Measurements from ENCODE around the gene MTX1.
"Not testable (repeated sequence)": the region's sequence is repeated elsewhere in the genome, so short reads cannot be mapped to it uniquely, and the experiment has no call there.

Gene MTX1

GRCh38 chr1:155208541-155209311 lies at the start of gene MTX1:
Gene MTX1 (plus strand): TSS chr1:155208695. CDS start chr1:155208805, 110 bp downstream.
- peak; percentile 90 for DNase-seq

- no peak for DNase-seq
These were observed 49.5 kb upstream of the MTX1 start for GRCh38 chr1:155158991-155159390.

GRCh38 chr1:155160128-155160527 lies 48.4 kb upstream of the MTX1 start:
- DNase-seq, result no peak

GRCh38 chr1:155162631-155163030 lies 45.9 kb upstream of the MTX1 start:
- not testable (repeated sequence) for DNase-seq

GRCh38 chr1:155163785-155164184 lies 44.7 kb upstream of the MTX1 start:
- not testable (repeated sequence) for DNase-seq

- not testable (repeated sequence) for DNase-seq
These were observed 43.9 kb upstream of the MTX1 start for GRCh38 chr1:155164625-155165024.

GRCh38 chr1:155166051-155166470 lies 42.4 kb upstream of the MTX1 start:
- DNase-seq, result no peak

GRCh38 chr1:155166471-155167165 lies 41.9 kb upstream of the MTX1 start:
- no peak for DNase-seq

GRCh38 chr1:155167166-155168104 lies 41.1 kb upstream of the MTX1 start:
- peak; percentile 90 for DNase-seq

GRCh38 chr1:155168105-155168445 lies 40.4 kb upstream of the MTX1 start:
- DNase-seq, result not testable (repeated sequence)

GRCh38 chr1:155168456-155169210 lies 39.9 kb upstream of the MTX1 start:
- no peak for DNase-seq

GRCh38 chr1:155169541-155169940 lies 39.0 kb upstream of the MTX1 start:
- no peak for DNase-seq

- DNase-seq, result no peak
These were observed 38.3 kb upstream of the MTX1 start for GRCh38 chr1:155170101-155170785.

GRCh38 chr1:155170806-155171205 lies 37.7 kb upstream of the MTX1 start:
- DNase-seq, result no peak

- no peak for DNase-seq
These were observed 36.4 kb upstream of the MTX1 start for GRCh38 chr1:155171836-155172731.

GRCh38 chr1:155172732-155173477 lies 35.6 kb upstream of the MTX1 start, which contains the start of gene KRTCAP2:
Gene KRTCAP2 (minus strand): TSS chr1:155173304. CDS start chr1:155173224, 80 bp downstream.
- DNase-seq, result peak; percentile 96

GRCh38 chr1:155173478-155174323 lies 34.8 kb upstream of the MTX1 start, which contains the start of gene TRIM46:
Gene TRIM46 (plus strand): TSS chr1:155173849. CDS start chr1:155173967, 118 bp downstream.
- DNase-seq, result peak; percentile 65
